NCI-H524 treated with DMSO at 0.1 percent for 48 hours (cell line): ENCODE results near the gene ANKRD10.

Experiments
- DNase-seq: peaks from one replicate; lab custom pipeline; 2025; lab: John Stamatoyannopoulos, UW

The ANKRD10 gene

DNA sequence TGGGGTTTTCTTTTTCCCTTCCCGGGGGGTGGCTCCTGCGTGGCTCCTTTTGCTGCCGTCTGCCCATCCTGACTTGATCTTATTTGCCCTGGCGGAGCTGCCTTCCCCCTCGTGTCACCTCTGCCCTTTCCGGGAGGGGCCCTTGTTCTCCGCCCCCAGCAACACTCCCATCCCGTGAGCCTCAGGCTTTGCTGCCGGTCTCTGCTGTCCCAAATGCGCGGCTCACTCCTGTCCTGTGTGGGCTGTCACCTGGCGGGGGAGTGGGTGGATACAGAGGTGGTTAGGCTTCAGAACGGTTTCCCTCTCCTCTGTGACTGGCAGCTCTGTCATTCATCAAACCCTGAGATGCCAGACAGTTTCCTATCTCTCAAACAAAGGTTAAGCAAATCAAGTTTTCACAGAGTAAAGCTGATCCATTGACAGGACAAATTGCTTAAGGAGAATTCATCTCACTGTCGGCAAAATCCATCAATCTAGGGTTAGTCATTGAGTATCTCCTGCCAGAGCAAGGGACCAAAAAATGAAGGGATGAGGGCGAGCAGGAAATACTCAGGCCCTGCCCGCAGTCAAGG, 84.0 kb downstream of the ANKRD10 start:
- DNase-seq: no peak

- no peak for DNase-seq
Measured at GRCh38 chr13:110830331-110830730, 84.5 kb downstream of the ANKRD10 start.

GRCh38 chr13:110829486-110829885, 85.4 kb downstream of the ANKRD10 start:
- DNase-seq: no peak

GRCh38 chr13:110828705-110829104, 86.2 kb downstream of the ANKRD10 start:
- no peak for DNase-seq
